H9 (cell line): ENCODE results near the gene CYP1B1. TPM values are rescaled to one million over a fixed set of nuclear protein-coding genes. Genes with fewer than 3 reads are reported as not detected.

Experiments used
- DNase-seq: peaks from one replicate; pipeline ENCODE4 v3.0.0-alpha.2; 2017
- H2AFZ ChIP-seq: one replicate; pipeline ENCODE4 v1.6.1; 2013; ENCODE audit warnings: mild to moderate bottlenecking, low read length, control low read depth, moderate library complexity
- H2AK5ac ChIP-seq: 2 replicates; pipeline ENCODE4 v1.6.1; 2013; ENCODE audit warnings: low read length, control low read depth, mixed read lengths; ENCODE audit not compliant: insufficient read length
- H2BK120ac ChIP-seq: one replicate; pipeline ENCODE4 v1.6.1; 2013; ENCODE audit warnings: low read depth, mild to moderate bottlenecking, low read length, control low read depth, inconsistent platforms; ENCODE audit not compliant: poor library complexity, severe bottlenecking
- H2BK12ac ChIP-seq: 2 replicates; pipeline ENCODE4 v1.6.1; 2013; ENCODE audit warnings: low read length, control low read depth, mixed read lengths, low read depth; ENCODE audit not compliant: insufficient read length
- H2BK15ac ChIP-seq: 2 replicates; pipeline ENCODE4 v1.6.1; 2013; ENCODE audit warnings: low read depth, low read length, control low read depth
- H2BK20ac ChIP-seq: one replicate; pipeline ENCODE4 v1.6.1; 2013; ENCODE audit warnings: low read depth, mild to moderate bottlenecking, low read length, control low read depth, inconsistent platforms; ENCODE audit not compliant: poor library complexity, severe bottlenecking
- H2BK5ac ChIP-seq: 2 replicates; pipeline ENCODE4 v1.6.1; 2013; ENCODE audit warnings: low read length, control low read depth, mixed read lengths; ENCODE audit not compliant: insufficient read length
- H3K14ac ChIP-seq: 2 replicates; pipeline ENCODE4 v1.6.1; 2013; ENCODE audit warnings: low read length, control low read depth; ENCODE audit not compliant: insufficient read depth
- H3K18ac ChIP-seq: 2 replicates; pipeline ENCODE4 v1.6.1; 2013; ENCODE audit warnings: low read depth, mild to moderate bottlenecking, mixed read lengths, low read length, control low read depth; ENCODE audit not compliant: insufficient read length
- H3K23ac ChIP-seq: 2 replicates; pipeline ENCODE4 v1.6.1; 2013; ENCODE audit warnings: low read length, control low read depth, mixed read lengths, low read depth; ENCODE audit not compliant: insufficient read length
- H3K23me2 ChIP-seq: 2 replicates; pipeline ENCODE4 v1.6.1; 2013; ENCODE audit warnings: low read depth, mild to moderate bottlenecking, mixed read lengths, low read length, control low read depth; ENCODE audit not compliant: insufficient read length, poor library complexity, severe bottlenecking
- H3K27ac ChIP-seq: 2 replicates; pipeline ENCODE4 v1.5.1; 2013; ENCODE audit warnings: low read length, control low read depth, mixed read lengths, low read depth; ENCODE audit not compliant: insufficient read length
- H3K27me3 ChIP-seq: 2 replicates; pipeline ENCODE4 v1.6.1; 2013; ENCODE audit warnings: low read length, control low read depth, inconsistent platforms; ENCODE audit not compliant: insufficient read depth
- H3K4ac ChIP-seq: 2 replicates; pipeline ENCODE4 v1.6.1; 2013; ENCODE audit warnings: low read depth, mild to moderate bottlenecking, control low read depth, inconsistent platforms, low read length, moderate library complexity
- H3K4me1 ChIP-seq: 2 replicates; pipeline ENCODE4 v1.6.1; 2013; ENCODE audit warnings: low read length, control low read depth, inconsistent platforms; ENCODE audit not compliant: insufficient read depth
- H3K4me2 ChIP-seq: 2 replicates; pipeline ENCODE4 v1.6.1; 2013; ENCODE audit warnings: low read length, control low read depth, mixed read lengths; ENCODE audit not compliant: insufficient read length, insufficient read depth
- H3K56ac ChIP-seq: 2 replicates; pipeline ENCODE4 v1.6.1; 2013; ENCODE audit warnings: low read depth, mild to moderate bottlenecking, mixed read lengths, low read length, control low read depth; ENCODE audit not compliant: insufficient read length
- H3K79me1 ChIP-seq: 2 replicates; pipeline ENCODE4 v1.6.1; 2013; ENCODE audit warnings: low read depth, mild to moderate bottlenecking, moderate library complexity, low read length, control low read depth, inconsistent platforms; ENCODE audit not compliant: insufficient read depth, poor library complexity, severe bottlenecking
- H3K79me2 ChIP-seq: 2 replicates; pipeline ENCODE4 v1.6.1; 2013; ENCODE audit warnings: low read length, control low read depth, inconsistent platforms; ENCODE audit not compliant: insufficient read depth
- H3K9ac ChIP-seq: 2 replicates; pipeline ENCODE4 v1.6.1; 2013; ENCODE audit warnings: low read length, control low read depth, mixed read lengths; ENCODE audit not compliant: insufficient read length; ENCODE audit errors: extremely low read depth
- H3K9me3 ChIP-seq: one replicate; pipeline ENCODE4 v1.6.1; 2013; ENCODE audit warnings: low read depth, low read length, inconsistent platforms; ENCODE audit not compliant: control insufficient read depth
- H3T11ph ChIP-seq: one replicate; pipeline ENCODE4 v1.6.1; 2013; ENCODE audit warnings: mild to moderate bottlenecking, low read length, control low read depth, inconsistent platforms
- H4K20me1 ChIP-seq: one replicate; pipeline ENCODE4 v1.6.1; 2013; ENCODE audit not compliant: control insufficient read depth, insufficient read length, insufficient read depth
- H4K5ac ChIP-seq: 2 replicates; pipeline ENCODE4 v1.6.1; 2013; ENCODE audit warnings: low read depth, mild to moderate bottlenecking, mixed read lengths, low read length, control low read depth; ENCODE audit not compliant: insufficient read length
- H4K8ac ChIP-seq: replicated peaks from 2 replicates; pipeline ENCODE4 v1.6.1; 2013; ENCODE audit warnings: low read length, control low read depth, mixed read lengths, low read depth; ENCODE audit not compliant: insufficient read length
- H4K91ac ChIP-seq: 2 replicates; pipeline ENCODE4 v1.6.1; 2013; ENCODE audit warnings: low read depth, mild to moderate bottlenecking, moderate library complexity, mixed read lengths, low read length, control low read depth; ENCODE audit not compliant: insufficient read length
- H3K27ac Mint-ChIP-seq, 3 experiments: 2 replicates in 2 of 3; 3 replicates in 1 of 3; pipeline ENCODE4 v1.8.0; 2020 to 2021; ENCODE audit warnings: mixed read lengths in 3 of 3, mild to moderate bottlenecking in 1 of 3, moderate library complexity in 1 of 3
- H3K27me3 Mint-ChIP-seq: 2 replicates; pipeline ENCODE4 v1.8.0; 2021; ENCODE audit warnings: low read depth, mild to moderate bottlenecking, moderate library complexity, mixed read lengths
- H3K36me3 Mint-ChIP-seq, 3 experiments: 2 replicates in 2 of 3; 3 replicates in 1 of 3; pipeline ENCODE4 v1.8.0; 2020 to 2021; ENCODE audit warnings: low read depth in 3 of 3, mixed read lengths in 3 of 3; ENCODE audit not compliant: insufficient read depth in 1 of 3
- H3K4me1 Mint-ChIP-seq, 2 experiments: 2 replicates each; pipeline ENCODE4 v1.8.0; 2020; ENCODE audit warnings: mixed read lengths in 2 of 2
- H3K4me3 Mint-ChIP-seq, 2 experiments: 2 replicates in 1 of 2; 3 replicates in 1 of 2; pipeline ENCODE4 v1.8.0; 2020 to 2021; ENCODE audit warnings: mild to moderate bottlenecking in 2 of 2, mixed read lengths in 2 of 2, moderate library complexity in 1 of 2
- H3K9me3 Mint-ChIP-seq, 2 experiments: 2 replicates in 1 of 2; 3 replicates in 1 of 2; pipeline ENCODE4 v1.8.0; 2020; ENCODE audit warnings: mild to moderate bottlenecking in 2 of 2, mixed read lengths in 2 of 2, moderate library complexity in 1 of 2
- WGBS: extraction: QIAGEN DNeasy Blood & Tissue Kit; methylation state at CpG from one replicate; pipeline ENCODE4 v1.1.7; 2013; ENCODE audit warnings: missing lambda C conversion rate, low lambda C conversion rate, mixed read lengths; ENCODE audit not compliant: insufficient read length; ENCODE audit errors: extremely low coverage; 5-methylcytosine and 5-hydroxymethylcytosine counted together
- total RNA-seq: library from RNA; stranded (reverse); gene quantifications from 2 replicates; pipeline ENCODE4 v1.2.1, GENCODE V29; 2021
- TF ChIP-seq, protein P1 (sequence below): fragments of 200-600 bp; sonication (generic); conservative IDR thresholded peaks from 3 replicates; pipeline ENCODE4 v1.8.0; 2021; ENCODE audit warnings: antibody characterized with exemption, mild to moderate bottlenecking

Gene CYP1B1
- total RNA-seq, 1 experiment from 2014 or later: 2.7 TPM

DNA sequence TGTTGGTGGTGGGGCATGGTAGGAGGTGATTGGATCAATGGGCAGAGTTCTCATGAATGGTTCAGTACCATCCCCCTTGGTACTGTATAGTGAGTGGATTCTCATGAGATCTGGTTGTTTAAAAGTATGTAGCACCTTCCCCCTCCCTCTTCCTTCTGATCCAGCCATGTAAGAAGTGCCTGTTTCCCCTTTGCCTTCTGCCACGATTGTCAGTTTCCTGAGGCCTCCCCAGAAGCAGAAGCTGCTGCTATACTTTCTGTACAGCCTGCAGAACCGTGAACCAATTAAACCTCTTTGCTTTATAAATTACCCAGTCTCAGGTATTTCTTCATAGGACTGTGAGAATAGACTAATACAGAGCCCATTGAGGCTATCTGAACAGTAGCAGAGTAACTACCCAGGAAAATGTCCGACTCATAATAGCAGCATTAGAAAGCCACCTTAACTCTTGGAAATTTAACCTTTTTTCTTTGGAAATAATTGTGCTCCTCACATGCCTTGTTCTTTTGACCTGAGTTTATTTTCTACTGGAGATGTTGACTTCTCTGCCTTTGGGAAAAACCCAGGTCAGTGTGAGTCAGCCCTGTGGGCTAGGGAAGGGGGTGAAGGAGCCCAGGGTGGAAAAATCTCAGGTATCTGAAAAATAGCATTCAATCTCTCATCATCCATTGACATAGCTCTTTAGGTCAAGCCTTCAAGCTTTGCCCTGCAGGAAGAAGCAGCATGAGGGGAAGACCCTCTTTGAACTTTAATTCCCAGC, 18.1 kb downstream of the CYP1B1 start:
- H2BK12ac ChIP-seq: no peak overlapping the region
- no peaks in the 10 kb centered on the region for H3K79me2 ChIP-seq
- WGBS: no CpG with 5 or more reads among the region's 3 CpGs
- no peak overlapping the region for H2AK5ac ChIP-seq
- Mint-ChIP-seq H3K36me3 (no peaks in the 10 kb centered on the region), H3K27ac (no peak overlapping the region), H3K27me3 (peaks cover 5% of the 10 kb centered on the region), H3K4me3 (no peak overlapping the region), H3K4me1 (no peaks in the 10 kb centered on the region; a peak in 1 of 4 replicates), H3K9me3 (no peaks in the 10 kb centered on the region; a peak in 1 of 5 replicates)
- no peak overlapping the region for H3K56ac ChIP-seq
- no peak overlapping the region for H3K18ac ChIP-seq
- no peaks in the 10 kb centered on the region for H3K23me2 ChIP-seq
- no peak overlapping the region for H3T11ph ChIP-seq
- no peaks in the 10 kb centered on the region for H3K79me1 ChIP-seq
- no peak overlapping the region for H3K4me2 ChIP-seq
- H3K9me3 ChIP-seq: no peaks in the 10 kb centered on the region
- DNase-seq: no peak
- H2BK120ac ChIP-seq: no peak overlapping the region
- no peak overlapping the region for H2BK15ac ChIP-seq
- no peak overlapping the region for H4K8ac ChIP-seq
- TF ChIP-seq, protein P1, sequence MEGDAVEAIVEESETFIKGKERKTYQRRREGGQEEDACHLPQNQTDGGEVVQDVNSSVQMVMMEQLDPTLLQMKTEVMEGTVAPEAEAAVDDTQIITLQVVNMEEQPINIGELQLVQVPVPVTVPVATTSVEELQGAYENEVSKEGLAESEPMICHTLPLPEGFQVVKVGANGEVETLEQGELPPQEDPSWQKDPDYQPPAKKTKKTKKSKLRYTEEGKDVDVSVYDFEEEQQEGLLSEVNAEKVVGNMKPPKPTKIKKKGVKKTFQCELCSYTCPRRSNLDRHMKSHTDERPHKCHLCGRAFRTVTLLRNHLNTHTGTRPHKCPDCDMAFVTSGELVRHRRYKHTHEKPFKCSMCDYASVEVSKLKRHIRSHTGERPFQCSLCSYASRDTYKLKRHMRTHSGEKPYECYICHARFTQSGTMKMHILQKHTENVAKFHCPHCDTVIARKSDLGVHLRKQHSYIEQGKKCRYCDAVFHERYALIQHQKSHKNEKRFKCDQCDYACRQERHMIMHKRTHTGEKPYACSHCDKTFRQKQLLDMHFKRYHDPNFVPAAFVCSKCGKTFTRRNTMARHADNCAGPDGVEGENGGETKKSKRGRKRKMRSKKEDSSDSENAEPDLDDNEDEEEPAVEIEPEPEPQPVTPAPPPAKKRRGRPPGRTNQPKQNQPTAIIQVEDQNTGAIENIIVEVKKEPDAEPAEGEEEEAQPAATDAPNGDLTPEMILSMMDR: no peak
- no peak overlapping the region for H3K14ac ChIP-seq
- H3K9ac ChIP-seq: no peak overlapping the region
- H2AFZ ChIP-seq: no peak overlapping the region
- no peak overlapping the region for H4K5ac ChIP-seq
- no peak overlapping the region for H3K23ac ChIP-seq
- H3K4me1 ChIP-seq: no peaks in the 10 kb centered on the region
- H3K27me3 ChIP-seq: no peaks in the 10 kb centered on the region
- H3K4ac ChIP-seq: no peak overlapping the region
- no peak overlapping the region for H2BK20ac ChIP-seq
- no peak overlapping the region for H3K27ac ChIP-seq
- H2BK5ac ChIP-seq: no peak overlapping the region
- no peak overlapping the region for H4K91ac ChIP-seq
- H4K20me1 ChIP-seq: no peaks in the 10 kb centered on the region
